B cell (primary cell): ENCODE measurements around the gene EVA1A.

Experiments used
- CTCF ChIP-seq: fragments of 200-600 bp; IDR thresholded peaks from one replicate; pipeline ENCODE4 v1.8.0; 2022; ENCODE audit warnings: antibody characterized with exemption, mild to moderate bottlenecking
- EZH2 ChIP-seq: IDR thresholded peaks from 2 replicates; pipeline ENCODE4 v1.6.1; 2012; ENCODE audit warnings: borderline replicate concordance, low read depth, mild to moderate bottlenecking, moderate library complexity, low read length; ENCODE audit not compliant: insufficient read depth, poor library complexity, severe bottlenecking

GRCh38 chr2:75518638-75519465 is 41.9 kb downstream of the EVA1A start:
- TF ChIP-seq CTCF (no peak), EZH2 (no peak)
